HG03097 (cell line): ENCODE results near the gene SERINC2.
"Not testable (repeated sequence)": the region's sequence is repeated elsewhere in the genome, so short reads cannot be mapped to it uniquely, and the experiment has no call there.

Experiments
- ATAC-seq: cut with Tn5 transposase; IDR thresholded peaks from one replicate; pipeline ENCODE4 v1.9.1; 2021; ENCODE audit not compliant: unreplicated experiment, low FRiP score

Gene SERINC2

DNA sequence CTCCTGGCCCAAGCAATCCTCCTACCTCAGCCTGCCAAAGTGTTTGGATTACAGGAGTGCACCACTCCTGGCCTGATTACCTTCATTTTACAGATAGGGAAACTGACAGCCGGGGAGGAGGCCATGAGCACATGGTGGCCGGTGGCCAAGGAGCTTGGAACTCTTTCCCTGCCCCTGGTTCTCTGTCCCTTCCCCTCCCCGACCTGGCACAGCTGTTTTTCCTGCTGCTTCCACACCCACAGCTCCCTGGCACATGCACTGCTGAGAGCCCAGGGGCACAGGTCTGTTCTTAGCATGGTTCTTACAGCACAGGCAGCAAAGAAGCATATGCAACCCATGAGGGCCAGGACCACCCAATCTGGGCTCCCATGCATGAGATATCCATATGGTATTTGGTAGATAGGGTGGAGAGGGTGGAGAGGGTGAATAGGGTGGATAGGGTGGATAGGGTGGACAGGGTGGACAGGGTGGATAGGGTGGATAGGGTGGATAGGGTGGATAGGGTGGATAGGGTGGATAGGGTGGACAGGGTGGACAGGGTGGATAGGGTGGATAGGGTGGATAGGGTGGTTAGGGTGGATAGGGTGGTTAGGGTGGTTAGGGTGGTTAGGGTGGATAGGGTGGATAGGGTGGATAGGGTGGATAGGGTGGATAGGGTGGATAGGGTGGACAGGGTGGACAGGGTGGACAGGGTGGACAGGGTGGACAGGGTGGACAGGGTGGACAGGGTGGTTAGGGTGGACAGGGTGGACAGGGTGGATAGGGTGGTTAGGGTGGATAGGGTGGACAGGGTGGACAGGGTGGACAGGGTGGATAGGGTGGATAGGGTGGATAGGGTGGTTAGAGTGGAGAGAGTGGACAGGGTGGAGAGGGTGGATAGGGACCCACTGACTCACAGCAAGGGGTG lies 18.6 kb downstream of the SERINC2 start:
- not testable (repeated sequence) for ATAC-seq

DNA sequence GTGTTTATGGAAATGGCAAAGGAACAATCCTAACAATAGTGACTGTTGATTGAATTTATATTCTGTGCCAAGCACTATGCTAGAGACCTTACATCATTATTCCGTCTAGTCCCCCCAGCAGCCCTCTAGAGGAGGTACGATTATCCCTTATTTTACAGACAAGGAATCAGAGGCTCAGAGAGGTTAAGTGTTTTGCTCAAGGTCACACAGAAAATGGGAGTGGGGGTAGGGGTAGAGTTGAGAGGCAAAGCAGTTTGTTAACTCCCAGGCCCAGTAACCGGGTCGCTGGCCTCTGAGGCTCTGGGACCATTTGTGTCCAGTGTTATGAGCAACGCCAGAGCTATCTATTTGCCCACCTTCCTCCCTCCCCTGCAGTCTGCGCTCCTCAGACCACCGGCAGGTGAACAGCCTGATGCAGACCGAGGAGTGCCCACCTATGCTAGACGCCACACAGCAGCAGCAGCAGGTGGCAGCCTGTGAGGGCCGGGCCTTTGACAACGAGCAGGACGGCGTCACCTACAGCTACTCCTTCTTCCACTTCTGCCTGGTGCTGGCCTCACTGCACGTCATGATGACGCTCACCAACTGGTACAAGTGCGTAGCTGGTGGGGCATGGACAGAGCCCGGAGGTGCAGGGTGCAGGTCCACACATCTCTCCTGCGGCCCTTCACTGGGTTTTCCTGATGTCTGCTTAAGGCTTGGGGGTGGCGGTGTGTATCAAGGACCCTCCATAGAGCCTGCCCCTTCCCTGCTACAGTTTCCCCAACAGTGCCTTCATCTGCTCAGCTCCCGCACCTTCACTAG lies 19.8 kb downstream of the SERINC2 start:
- no peak for ATAC-seq

DNA sequence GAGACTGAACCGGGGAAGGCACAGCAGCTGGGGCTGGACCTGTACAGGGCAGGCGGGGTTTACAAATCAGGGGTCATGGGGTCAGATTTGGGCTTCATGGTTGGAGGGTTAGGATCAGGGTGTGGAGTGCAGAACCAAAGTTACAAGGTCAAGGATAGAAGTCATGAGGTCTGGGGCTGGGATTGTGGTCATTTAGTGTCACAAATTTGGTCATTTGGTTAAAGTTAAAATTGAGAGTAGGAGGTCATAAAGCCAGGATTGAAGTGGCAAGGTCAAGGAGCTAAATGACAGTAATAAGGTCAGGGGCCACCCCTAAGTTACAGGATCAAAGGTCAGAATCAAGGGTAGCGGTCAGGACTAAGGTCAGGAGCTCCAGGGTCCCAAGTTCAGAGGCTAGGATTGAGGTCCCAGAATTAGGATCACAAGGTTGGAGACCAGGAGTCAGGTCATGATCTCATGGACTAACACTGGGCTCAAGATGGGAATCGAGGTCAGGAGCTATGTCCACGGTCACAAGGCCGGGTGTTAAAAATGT lies 20.4 kb downstream of the SERINC2 start:
- ATAC-seq = no peak

DNA sequence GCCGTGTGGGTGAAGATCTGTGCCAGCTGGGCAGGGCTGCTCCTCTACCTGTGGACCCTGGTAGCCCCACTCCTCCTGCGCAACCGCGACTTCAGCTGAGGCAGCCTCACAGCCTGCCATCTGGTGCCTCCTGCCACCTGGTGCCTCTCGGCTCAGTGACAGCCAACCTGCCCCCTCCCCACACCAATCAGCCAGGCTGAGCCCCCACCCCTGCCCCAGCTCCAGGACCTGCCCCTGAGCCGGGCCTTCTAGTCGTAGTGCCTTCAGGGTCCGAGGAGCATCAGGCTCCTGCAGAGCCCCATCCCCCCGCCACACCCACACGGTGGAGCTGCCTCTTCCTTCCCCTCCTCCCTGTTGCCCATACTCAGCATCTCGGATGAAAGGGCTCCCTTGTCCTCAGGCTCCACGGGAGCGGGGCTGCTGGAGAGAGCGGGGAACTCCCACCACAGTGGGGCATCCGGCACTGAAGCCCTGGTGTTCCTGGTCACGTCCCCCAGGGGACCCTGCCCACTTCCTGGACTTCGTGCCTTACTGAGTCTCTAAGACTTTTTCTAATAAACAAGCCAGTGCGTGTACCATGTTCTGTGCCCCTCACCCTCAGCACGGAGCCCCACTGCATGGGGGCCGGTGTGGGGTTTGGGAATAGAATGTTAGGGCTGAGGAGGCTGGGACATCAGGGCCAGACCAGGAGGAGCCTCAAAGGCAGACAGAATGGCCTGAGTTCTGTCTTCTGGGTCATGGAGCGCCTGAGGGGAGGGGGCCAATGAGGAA lies 21.3 kb downstream of the SERINC2 start:
- no peak for ATAC-seq

DNA sequence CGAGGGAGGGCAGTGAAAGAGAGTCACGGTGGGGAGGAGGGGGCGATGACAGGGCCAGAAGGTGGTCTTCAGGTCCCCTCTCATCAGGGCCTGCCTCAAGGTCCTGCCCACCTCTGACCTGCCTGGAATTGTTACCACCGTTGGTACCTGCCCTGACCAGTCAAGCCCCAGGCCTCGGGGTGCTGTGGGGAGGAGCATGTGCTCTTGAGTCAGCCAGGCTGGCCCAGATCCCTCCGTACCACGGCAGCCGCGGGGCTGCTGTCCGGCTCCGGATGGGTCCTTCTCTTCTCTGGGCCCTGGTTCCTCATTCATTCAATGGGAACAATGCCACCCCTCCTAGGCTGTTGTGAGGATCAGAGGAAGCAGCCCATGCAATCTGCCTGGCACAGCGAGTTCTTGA lies 22.0 kb downstream of the SERINC2 start:
- no peak for ATAC-seq

DNA sequence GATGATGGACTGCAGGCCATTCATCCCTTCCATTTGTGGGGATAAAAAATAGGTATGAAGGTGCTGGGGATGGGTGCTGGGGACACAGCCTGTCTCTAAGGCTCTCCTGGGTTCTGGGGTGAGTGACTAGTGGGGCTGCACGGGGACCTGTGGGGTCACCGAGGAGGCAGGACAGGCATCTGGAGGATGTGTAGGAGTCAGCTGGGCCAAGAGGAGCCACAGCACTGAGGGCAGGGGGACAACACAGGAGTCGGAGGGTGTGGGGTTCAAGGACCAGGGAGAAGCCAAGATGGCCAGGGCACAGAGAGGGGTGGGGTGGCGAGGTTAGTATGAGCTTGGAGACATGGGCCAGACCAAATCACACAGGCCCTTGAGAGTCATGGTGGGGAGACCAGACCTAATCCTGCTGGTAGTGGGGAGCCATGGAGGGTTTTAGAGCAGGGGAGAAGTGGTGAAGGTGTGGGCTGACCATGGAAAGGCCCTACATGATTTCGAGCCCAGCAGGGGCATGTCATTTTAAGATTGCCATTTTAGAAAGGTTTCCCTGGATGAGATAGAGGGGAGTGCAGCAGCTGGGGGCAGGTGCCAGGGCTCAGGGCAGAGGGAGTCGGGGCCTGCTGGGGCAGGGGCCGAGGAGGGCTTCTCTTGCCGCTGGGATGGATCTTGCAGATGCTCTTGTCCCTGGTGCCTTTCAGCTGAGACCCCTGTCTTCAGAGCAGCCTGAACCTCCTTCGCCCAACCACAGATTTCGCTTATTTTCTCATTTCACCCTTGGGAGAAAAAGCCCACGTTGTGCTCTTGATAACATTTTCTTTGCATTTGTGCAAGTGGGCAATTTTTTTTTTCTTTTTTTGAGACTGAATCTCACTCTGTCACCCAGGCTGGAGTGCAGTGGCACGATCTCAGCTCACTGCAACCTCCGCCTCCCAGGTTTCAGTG lies 22.7 kb downstream of the SERINC2 start:
- no peak for ATAC-seq

DNA sequence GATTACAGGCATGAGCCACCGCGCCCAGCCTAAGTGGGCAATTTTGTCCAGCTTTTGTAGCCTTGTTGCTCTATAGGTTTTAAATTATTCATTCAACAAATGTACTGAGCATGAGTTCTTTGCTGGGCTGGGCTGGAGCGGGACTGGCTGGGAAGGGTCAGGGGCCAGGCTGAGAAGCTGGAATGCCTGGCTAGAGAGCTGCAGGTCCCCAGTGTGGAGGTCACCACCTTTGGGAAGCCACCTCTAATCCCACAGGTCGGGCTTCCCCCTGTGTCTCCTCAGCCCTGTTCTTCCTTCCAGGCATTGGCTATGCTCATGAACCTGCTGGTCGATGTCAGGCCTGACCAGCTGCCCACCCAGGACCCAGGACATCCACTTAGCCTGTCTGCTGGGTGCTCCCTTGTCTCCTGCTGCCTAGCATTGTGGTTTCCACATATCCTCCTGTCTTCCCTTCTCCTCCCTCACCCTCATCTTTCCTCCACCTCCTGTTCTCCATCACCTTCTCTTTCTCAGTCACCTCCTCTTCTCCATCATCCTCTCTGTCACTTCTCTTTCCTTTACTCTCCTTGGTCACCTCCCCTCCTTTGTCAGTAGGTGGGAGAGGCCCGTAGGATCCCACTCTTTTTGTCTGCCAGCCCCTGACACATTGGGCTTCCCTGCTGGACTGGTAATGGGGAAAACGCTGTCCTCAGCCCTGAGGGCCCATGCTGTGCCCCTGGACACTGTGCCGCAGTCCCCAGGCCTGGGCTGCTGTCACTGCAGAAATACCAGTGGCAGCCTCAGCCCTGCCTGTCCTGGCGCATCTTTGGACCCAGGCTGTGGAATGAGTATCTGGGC lies 23.8 kb downstream of the SERINC2 start:
- ATAC-seq = no peak

DNA sequence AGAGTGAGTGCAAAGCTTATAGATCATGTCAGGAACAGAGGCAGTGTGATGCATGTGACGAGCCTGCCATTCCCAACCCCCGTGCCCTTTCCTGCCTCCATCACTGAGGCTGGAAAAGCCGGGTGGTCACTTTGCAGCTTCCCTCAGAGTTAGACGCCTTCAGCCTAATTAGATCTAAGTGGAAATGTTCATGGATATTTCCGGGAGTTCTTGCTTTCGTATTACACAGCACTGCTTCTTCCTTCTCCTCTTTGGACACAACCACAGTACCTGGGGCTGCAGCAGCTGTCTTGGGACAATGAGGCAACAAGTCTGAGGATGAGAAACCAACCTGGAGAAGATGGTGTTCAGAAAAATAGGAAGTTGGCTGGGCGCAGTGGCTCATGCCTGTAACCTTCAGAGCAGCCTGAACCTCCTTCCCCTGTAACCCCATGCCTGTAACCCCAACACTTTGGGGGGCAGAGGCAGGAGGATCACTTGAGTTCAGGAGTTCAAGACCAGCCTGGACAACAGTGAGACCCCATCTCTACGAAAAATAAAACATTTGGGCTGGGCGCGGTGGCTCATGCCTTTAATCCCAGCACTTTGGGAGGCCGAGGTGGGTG lies 24.5 kb downstream of the SERINC2 start:
- no peak for ATAC-seq

DNA sequence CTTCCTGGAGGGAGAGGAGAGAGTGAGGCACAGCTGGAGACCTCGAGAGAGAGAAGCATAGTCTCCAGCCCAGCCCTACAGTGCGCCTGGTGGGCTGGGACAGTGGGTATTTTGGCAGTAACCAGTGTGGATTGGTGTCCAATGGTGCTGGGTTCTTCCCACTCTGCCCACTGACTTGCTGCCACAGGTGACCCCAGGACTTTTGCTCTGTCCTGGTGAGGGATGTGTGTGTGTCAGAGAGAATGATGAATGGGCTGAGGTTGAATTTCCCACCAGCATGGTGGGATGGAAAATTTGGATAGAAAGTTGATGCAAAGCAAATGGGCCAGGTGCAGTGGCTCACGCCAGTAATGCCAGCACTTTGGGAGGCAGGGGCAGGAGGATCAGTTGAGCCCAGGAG lies 26.3 kb downstream of the SERINC2 start:
- ATAC-seq = no peak

DNA sequence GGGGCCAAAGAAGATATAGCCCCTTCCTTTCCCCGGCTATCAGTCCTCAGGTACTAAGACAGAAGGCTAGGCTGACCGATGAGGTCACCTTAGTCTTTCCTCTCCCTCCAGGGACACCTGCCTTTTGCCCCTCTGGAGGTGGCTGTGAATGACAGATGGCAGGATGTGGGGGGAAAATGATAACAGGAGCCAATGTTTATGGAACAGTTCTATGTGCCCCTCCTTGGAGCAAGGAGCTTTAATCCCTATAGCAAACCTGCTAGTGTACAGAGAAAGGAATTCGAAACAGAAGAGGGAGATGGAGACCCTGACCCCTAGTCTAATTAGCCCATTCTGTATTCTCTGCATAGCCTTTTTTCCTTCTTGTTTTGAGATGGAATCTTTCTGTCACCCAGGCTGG lies 28.1 kb downstream of the SERINC2 start:
- ATAC-seq = no peak

DNA sequence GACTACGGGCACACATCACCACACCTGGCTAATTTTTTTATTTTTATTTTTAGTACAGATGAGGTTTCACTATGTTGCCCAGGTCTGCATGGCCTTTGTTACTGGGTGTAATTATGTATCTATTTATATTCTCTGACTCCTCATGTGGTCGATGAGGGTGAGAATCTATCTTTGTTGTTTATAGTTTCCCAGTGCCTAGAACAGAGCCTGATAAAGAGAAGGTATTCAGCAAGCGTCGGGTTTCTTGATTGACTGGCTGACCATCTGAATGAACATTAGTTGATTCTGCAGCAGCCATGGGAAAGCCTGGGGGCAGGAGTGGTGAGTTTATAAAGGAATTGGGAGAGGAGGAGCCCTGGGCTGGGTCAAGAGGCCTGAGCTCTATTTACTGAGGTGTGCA lies 28.5 kb downstream of the SERINC2 start:
- ATAC-seq = no peak

DNA sequence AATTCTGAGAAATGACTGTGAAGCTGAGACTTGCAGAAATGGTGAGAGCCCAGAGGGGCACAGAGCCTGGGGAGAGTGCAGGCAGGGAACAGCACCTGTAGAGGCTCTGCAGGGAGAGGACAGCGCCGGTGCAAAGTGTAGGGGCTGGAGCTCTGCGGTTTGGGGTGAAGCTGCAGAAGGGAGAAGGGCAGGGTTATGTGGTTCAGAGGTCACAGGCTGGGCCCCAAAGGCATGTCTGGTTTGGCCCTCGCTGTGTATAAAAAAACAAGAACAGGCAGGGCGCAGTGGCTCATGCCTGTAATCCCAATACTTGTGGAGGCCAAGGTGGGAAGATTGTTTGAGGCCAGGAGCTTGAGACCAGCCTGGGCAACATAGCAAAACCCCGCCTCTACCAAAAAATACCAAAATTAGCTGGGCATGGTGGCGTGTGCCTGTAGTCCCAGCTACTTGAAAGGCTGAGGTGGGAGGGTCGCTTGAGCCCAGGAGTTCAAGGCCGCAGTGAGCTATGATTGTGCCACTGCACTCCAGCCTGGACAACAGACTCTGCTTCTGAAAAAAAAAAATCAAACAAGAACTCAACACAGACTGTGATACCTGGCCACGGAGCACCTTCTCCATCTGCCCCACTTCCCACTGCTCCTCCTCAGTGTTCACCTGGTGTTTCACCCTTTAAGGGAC lies 29.1 kb downstream of the SERINC2 start:
- no peak for ATAC-seq

DNA sequence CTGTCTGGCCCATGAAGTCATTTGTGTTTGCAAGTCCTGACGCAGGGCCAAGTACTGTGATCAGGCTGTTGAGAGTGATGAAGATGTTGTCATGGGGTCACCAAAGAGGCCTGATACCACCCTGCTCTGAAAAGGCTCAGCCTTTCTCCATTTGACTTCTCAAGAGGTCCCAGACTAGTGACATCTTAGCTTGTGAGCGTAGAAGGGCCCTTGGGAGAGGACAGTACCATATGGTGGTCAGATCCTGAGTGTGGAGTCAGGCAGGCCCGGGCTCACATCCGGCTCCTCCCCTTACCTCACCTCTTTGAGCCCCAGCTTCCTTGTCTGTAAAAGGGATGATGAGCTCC lies 29.6 kb downstream of the SERINC2 start:
- no peak for ATAC-seq

DNA sequence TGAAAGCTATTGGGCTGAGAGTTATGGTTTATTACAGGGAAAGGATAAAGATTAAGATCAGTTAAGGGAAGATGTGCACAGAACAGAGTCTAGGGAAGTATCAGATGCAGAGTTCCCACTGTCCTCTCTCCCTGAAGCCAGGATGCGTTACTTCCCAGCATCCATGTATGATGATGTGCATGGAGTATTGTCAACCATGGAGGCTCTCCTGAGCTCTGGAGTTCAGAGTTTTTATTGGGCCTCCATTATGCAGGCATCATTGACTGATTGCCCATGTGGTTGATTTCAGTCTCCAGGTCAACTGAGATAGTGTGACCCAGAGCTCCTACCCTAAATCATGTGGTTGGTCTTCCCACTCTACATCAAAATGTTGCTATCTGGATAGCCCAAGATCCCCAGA lies 30.7 kb downstream of the SERINC2 start:
- ATAC-seq = no peak

DNA sequence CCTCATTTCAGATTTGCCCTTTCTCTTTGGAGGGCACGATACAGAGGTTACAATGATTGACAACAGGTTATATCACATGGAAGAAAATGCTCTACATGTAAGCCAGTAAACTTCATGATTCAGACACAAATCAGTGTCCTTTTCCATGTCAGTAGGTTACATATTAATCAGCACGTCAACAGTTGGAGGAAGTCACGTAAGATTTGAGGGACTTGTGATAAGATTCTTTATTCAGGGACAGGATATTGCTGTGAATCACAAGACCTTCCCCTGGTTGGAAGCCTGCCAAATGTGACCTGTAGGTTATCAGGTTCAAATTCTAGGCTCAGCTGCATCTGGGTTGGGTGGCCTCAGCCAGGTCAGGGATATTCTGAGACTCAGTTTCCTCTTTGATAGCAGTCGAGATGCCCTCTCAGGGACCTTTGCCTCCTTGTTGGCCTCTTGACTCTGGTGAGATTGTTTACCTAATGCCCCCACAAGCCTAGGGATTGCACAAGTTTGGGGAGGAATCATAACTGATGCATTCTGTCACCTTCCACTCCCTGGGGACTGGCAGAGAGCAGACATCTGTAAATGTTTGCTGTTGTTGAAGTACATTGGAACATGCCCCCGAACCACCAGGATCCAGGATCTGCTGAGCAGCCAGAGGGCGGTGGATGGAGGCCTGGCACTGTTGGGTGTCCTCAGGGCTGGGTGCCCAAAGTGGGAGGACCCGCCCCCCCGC lies 31.9 kb downstream of the SERINC2 start:
- ATAC-seq = no peak

DNA sequence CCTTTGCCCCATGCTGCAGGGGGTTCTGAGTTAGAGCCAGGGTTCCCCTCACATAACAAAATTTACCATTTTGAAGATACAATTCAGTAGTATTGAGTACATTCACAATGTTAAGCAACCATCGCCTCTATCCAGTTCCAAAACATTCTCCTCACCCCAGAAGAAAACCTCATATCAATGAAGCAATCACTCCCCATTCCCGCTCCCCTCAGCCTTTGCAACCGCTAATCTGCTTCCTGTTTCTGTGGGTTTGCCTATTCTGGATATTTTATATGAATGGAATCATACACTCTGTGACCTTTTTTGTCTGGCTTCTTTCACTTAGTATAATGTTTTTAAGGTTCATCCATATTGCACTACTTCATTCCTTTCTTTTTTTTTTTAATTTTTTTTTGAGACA lies 32.9 kb downstream of the SERINC2 start:
- no peak for ATAC-seq

DNA sequence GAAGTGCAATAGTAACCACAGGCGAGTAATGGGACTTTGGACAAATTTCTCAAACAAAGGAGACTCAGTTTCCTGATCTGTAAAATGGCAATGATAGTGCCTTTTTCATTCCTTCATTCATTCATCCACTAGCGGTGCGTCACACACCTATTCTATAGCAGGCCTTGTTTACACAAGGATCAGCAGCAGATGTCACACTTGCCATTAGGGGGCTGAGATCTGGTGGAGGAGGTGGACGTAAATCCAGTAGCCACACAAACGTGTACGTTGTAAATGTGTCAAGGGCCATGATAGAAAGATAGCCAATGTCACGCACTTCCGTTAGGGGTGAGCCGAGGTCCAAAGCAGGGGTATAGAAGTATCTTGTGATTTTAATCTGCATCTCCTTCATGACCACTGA lies 34.2 kb downstream of the SERINC2 start:
- ATAC-seq = no peak
